GM21367 (cell line): Measurements from ENCODE around the gene GRIK3.

Experiments used
- ATAC-seq: cut with Tn5 transposase; IDR thresholded peaks from one replicate; pipeline ENCODE4 v1.9.1; 2021; ENCODE audit not compliant: unreplicated experiment

Gene GRIK3

GRCh38 chr1:36835696-36836095, 198.6 kb downstream of the GRIK3 start:
- no peak for ATAC-seq

GRCh38 chr1:36835017-36835695, 199.2 kb downstream of the GRIK3 start:
- no peak for ATAC-seq

- ATAC-seq, result no peak
Observed at GRCh38 chr1:36834586-36834985, 199.7 kb downstream of the GRIK3 start.

GRCh38 chr1:36831186-36831810, 203.0 kb downstream of the GRIK3 start:
- ATAC-seq, result no peak

- no peak for ATAC-seq
Observed at GRCh38 chr1:36829961-36830360, 204.4 kb downstream of the GRIK3 start.

- ATAC-seq, result no peak
Observed at GRCh38 chr1:36829066-36829465, 205.2 kb downstream of the GRIK3 start.

- ATAC-seq, result no peak
Observed at GRCh38 chr1:36825226-36825625, 209.1 kb downstream of the GRIK3 start.

GRCh38 chr1:36824390-36824861, 209.9 kb downstream of the GRIK3 start:
- ATAC-seq, result no peak

- no peak for ATAC-seq
Observed at GRCh38 chr1:36822648-36823047, 211.7 kb downstream of the GRIK3 start.

GRCh38 chr1:36821386-36821785, 212.9 kb downstream of the GRIK3 start:
- no peak for ATAC-seq

- no peak for ATAC-seq
Observed at GRCh38 chr1:36818771-36819170, 215.5 kb downstream of the GRIK3 start.

GRCh38 chr1:36816348-36816747, 218.0 kb downstream of the GRIK3 start:
- ATAC-seq, result no peak

GRCh38 chr1:36814774-36815173, 219.5 kb downstream of the GRIK3 start:
- no peak for ATAC-seq

GRCh38 chr1:36814083-36814482, 220.2 kb downstream of the GRIK3 start:
- no peak for ATAC-seq

GRCh38 chr1:36807262-36807661, 227.1 kb downstream of the GRIK3 start:
- no peak for ATAC-seq

- no peak for ATAC-seq
Observed at GRCh38 chr1:36805979-36806640, 228.2 kb downstream of the GRIK3 start.

- no peak for ATAC-seq
Observed at GRCh38 chr1:36804669-36805314, 229.5 kb downstream of the GRIK3 start.

- ATAC-seq, result no peak
Observed at GRCh38 chr1:36803868-36804570, 230.3 kb downstream of the GRIK3 start.

GRCh38 chr1:36802018-36802417, 232.3 kb downstream of the GRIK3 start:
- ATAC-seq, result no peak

- no peak for ATAC-seq
Observed at GRCh38 chr1:36797761-36798160, 236.6 kb downstream of the GRIK3 start.

- no peak for ATAC-seq
Observed at GRCh38 chr1:36796733-36797132, 237.6 kb downstream of the GRIK3 start.
